Epithelial cell of proximal tubule (primary cell): Measurements from ENCODE around the gene NFKBIA. TPM values are rescaled to one million over a fixed set of nuclear protein-coding genes. Genes with fewer than 3 reads are reported as not detected.

Source experiments
- DNase-seq: peaks from one replicate; pipeline ENCODE4 v3.0.0-alpha.2; 2011; ENCODE audit warnings: low read depth
- H3K4me3 ChIP-seq: 2 replicates; pipeline ENCODE4 v1.5.1; 2011; ENCODE audit warnings: low read depth, mild to moderate bottlenecking, low read length
- total RNA-seq: library from RNA; depleted of rRNA; stranded (reverse); fragments of >200 nt; gene quantifications from 2 replicates; pipeline ENCODE4 v1.2.3, GENCODE V29; 2015
- TF ChIP-seq, protein P1 (sequence below): conservative IDR thresholded peaks from 2 replicates; pipeline ENCODE4 v1.5.1; 2012; ENCODE audit warnings: low read depth, mild to moderate bottlenecking, low read length

The NFKBIA gene
- total RNA-seq, 1 donor from 2014 or later, result 203 TPM

DNA sequence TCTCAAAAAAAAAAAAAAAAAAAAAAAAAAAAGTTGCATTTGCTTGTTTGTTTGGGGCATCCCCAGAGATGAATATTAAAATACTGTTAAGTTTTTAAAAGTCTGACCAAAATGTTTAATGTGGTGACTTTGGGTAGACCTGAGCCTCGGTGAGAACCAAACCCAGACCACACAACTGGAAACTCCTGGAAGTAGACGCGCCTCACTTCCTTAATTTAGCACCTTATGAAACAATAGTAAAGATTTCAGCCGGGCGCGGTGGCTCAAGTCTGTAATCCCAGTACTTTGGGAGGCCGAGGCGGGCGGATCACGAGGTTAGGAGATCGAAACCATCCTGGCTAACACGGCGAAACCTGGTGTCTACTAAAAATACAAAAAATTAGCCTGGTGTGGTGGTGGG, 9.3 kb downstream of the NFKBIA start:
- no peak for DNase-seq
- H3K4me3 ChIP-seq, result no peak overlapping the region
- TF ChIP-seq, protein P1, sequence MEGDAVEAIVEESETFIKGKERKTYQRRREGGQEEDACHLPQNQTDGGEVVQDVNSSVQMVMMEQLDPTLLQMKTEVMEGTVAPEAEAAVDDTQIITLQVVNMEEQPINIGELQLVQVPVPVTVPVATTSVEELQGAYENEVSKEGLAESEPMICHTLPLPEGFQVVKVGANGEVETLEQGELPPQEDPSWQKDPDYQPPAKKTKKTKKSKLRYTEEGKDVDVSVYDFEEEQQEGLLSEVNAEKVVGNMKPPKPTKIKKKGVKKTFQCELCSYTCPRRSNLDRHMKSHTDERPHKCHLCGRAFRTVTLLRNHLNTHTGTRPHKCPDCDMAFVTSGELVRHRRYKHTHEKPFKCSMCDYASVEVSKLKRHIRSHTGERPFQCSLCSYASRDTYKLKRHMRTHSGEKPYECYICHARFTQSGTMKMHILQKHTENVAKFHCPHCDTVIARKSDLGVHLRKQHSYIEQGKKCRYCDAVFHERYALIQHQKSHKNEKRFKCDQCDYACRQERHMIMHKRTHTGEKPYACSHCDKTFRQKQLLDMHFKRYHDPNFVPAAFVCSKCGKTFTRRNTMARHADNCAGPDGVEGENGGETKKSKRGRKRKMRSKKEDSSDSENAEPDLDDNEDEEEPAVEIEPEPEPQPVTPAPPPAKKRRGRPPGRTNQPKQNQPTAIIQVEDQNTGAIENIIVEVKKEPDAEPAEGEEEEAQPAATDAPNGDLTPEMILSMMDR, result no peak

DNA sequence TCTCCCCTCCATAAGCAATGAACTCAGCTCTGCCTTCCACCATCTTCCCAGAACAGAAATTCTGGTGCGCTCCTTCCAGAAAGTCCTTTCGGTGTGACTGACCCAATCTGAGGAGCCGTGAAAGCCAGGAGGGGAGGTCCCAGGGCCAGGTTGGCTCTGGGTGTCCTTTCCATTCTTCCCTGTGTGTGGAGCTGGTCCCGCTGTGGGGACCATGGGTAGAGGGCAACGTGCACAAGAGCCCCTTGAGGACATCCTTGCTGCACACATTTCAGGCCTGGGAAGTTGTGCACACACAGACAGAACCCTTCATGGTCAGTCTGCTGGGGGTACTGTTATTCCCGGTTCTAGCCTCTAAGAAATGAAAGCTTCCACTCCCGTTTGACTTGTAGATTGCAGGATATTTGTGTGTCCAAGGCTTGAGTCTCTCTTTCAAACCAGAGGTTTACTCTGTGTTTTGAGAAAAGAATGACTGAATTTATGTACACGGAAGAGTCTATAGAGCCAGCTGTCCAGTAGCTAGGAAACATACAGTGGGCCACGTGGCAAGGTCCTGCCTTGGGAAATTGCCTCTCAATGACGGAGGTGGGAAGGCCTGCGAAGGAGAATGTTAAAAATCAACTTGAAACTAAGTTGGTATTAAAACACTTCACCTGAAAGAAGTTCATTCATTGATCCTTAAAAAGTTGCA, 10.1 kb downstream of the NFKBIA start:
- TF ChIP-seq, protein P1, result no peak
- DNase-seq, result no peak
- no peak overlapping the region for H3K4me3 ChIP-seq

GRCh38 chr14:35393826-35394225, 10.7 kb downstream of the NFKBIA start:
- TF ChIP-seq, protein P1, result no peak
- H3K4me3 ChIP-seq, result no peak overlapping the region
- DNase-seq, result no peak

DNA sequence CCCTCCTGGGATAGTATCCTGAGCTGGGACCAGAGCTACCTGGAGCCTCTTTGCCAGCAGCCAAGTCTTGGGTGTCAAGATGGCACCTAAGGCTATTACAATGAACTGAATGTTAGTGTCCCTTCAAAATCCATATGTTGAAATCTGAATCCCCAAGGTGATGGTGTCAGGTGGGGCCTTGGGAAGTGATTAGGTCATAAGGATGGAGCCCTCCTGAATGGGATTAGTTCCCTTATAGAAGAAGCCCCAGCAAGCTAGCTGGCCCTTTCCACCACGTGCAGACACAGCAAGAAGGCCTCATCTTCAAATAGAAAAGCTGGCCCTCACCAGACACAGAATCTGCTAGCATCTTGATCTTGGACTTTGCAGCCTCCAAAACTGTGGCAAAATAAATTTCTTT, 12.4 kb downstream of the NFKBIA start:
- no peak for DNase-seq
- TF ChIP-seq, protein P1, result no peak
- no peak overlapping the region for H3K4me3 ChIP-seq

GRCh38 chr14:35391388-35391710, 13.2 kb downstream of the NFKBIA start:
- H3K4me3 ChIP-seq, result no peak overlapping the region
- TF ChIP-seq, protein P1, result no peak
- DNase-seq, result no peak

DNA sequence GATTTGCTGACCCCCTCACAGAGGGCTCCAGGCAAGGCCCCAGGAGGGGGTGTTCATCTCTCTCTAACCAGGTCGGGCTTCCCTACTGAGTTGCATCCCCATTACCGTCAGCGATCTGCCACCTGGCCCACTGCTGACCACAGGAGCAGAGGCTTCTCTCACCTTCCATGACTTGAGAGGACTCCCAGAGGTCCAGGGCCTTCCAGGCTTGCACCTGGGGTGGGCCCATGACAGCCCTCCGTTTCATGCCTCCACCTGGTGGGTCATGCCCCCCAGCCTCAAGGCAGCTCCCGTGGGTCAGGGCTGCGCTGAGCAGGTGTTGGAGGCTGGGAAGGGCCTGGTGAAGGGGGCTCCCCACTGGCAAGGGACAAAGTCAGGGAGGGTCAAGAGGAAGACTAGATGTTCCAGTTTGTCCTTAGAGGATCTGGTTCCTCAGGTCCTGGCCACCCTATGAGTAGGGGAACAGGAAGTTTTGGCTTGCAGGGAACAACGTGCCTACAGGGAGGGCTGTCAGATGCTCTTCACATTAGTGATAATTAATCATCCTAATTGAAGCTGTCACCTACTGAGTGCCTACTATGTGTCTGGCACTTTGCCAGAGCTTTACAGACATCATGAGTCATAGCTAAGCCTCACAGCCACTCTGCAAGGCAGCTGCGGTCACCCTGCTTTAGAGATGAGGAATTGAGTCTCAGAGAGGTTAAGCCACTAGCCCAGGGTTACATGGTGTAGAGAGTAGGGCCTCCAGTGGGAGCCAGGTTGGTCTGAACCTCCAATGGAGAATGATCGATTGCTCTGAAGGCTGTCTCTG, 13.8 kb downstream of the NFKBIA start:
- H3K4me3 ChIP-seq, result no peak overlapping the region
- TF ChIP-seq, protein P1, result no peak
- DNase-seq, result no peak

DNA sequence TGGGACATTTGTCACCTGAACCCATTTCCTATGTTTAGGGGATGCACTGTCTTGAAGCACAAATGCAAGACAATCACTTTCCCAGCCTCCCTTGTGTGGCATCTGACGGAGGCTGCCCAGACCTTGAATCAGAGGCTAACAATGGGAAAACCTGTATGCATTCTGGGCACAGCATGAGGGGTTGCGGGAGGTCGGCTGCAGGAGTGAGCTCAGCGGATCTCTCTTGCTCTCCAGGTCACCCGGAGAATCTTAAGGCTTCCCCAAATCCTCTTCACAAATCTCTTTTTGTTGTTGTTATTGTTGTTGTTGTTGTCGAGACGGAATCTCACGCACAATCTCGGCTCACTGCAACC, 15.3 kb downstream of the NFKBIA start:
- H3K4me3 ChIP-seq, result no peak overlapping the region
- TF ChIP-seq, protein P1, result no peak
- no peak for DNase-seq
